Activated T-cell treated with anti-CD3 and anti-CD28 coated beads, Interleukin-2, amount 50 U/mL, for 1 hour (primary cell): ENCODE results near the gene SIGLEC9.

Experiments used
- DNase-seq: peaks from one replicate; pipeline ENCODE4 v3.0.0-alpha.2; 2020

Gene SIGLEC9

GRCh38 chr19:51124729-51125128 lies at the start of gene SIGLEC9:
Gene SIGLEC9, plus strand, starts transcription at chr19:51124906. Its CDS starts 69 bp downstream, at chr19:51124975.
- DNase-seq = no peak

DNA sequence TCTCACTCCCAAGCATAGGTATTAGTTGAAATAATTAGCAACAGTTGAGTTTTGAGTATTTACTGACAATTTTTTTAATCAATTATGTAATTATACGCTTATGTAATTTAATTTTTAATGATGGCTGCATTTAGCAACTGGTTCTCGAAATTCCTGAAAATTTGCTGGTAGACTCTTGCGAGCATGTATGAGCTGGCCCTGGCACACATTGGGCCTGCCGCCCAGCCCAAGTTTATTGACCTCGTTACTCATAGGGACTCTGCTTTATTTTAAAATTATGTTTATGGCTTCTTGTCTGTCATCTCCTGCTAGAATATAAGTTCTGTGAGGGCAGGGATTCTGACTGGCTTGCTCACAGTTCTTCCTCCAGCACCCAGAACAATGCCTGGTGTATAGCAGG lies 48.7 kb upstream of the SIGLEC9 start:
- no peak for DNase-seq

GRCh38 chr19:51076631-51077213 lies 48.0 kb upstream of the SIGLEC9 start:
- DNase-seq = no peak

- DNase-seq = no peak
Measured at GRCh38 chr19:51078104-51078503, 46.6 kb upstream of the SIGLEC9 start.

- no peak for DNase-seq
Measured at GRCh38 chr19:51078731-51079130, 46.0 kb upstream of the SIGLEC9 start.

GRCh38 chr19:51079481-51080110 lies 45.1 kb upstream of the SIGLEC9 start:
- DNase-seq = no peak

DNA sequence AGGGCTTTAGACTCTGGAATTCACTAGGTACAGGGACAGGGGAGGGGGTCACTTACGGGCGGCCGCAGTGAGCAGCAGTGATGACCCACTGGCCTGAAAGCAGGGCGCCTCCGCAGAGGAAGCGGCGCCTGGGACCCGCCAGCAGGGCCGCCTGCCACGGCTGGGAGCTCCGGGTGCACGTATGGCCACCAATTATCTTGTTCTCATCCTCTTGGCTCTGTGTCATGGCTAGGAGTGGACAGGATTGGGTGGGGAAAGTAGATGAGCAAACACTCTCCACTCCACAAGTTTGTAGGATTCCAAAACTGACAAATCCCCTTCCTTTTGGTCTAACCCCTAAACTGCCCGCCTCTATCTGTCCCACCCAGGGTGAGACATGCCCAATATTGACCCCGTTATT lies 43.2 kb upstream of the SIGLEC9 start:
- no peak for DNase-seq

DNA sequence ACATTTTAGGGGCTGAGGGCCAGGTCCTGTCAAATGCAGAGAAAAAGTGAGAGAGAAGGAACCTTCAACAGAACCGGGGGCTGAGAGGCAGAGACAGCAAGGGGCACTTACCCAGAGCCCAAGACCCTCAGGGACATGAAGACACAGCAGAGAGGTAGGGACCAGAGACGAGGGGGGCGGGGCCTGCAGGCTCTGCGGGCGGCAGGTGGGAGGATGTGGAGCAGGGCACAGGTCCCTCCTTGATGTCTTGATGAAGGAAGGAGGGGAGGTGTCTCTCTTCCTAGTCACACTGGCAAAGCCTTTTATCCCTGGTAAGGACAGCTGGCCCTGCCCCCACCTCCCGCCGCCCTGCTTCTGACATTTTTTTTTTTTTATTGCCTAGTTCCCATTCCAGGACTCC lies 42.1 kb upstream of the SIGLEC9 start, which contains the start of gene KLK14:
Gene KLK14 (minus strand): TSS at position 277 of the 400 bp plus-strand sequence. CDS start 273 bp downstream, at position 4.
- DNase-seq = no peak

GRCh38 chr19:51083181-51083580 lies 41.5 kb upstream of the SIGLEC9 start:
- DNase-seq = no peak

DNA sequence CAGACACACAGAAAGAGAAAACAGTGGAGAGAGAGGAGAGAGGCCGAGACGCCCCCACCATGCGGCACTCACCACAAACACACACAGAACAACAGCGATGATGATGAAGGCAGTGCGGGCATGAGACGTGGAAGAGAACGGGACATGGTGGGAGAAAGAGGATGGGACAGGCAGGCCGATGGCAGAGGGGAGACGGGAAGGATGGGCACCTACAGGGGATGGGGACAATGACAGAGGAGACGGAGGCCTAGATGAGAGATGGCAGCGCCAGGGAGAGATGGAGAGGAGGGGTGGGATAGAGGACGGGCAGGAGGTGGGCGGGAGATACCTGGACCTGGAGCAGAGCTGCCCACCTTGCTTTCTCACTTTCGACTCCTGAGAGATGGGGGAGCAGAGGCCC lies 40.9 kb upstream of the SIGLEC9 start:
- no peak for DNase-seq

- DNase-seq = no peak
Measured at GRCh38 chr19:51084505-51084904, 40.2 kb upstream of the SIGLEC9 start.

- no peak for DNase-seq
Measured at GRCh38 chr19:51086153-51086850, 38.4 kb upstream of the SIGLEC9 start.

DNA sequence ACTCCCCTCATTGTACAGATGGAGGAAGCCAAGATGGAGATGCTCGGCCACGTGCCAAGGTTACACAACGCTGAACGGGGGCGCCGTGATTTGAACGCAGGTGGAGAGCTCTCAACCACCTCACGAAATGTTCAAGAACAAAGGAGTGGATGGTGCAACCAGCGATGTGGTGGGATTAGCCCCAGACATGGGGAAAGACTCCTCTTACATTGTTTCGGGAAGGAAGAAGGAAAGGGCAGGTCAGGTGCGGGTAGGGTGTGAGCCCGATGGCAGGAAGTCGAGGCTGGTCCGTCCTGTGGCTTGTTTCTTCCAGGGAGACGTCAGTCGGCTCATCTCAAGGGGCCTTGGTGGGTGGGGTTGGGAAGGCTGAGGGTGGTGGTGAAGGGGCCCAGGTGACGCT lies 34.9 kb upstream of the SIGLEC9 start:
- DNase-seq = no peak

DNA sequence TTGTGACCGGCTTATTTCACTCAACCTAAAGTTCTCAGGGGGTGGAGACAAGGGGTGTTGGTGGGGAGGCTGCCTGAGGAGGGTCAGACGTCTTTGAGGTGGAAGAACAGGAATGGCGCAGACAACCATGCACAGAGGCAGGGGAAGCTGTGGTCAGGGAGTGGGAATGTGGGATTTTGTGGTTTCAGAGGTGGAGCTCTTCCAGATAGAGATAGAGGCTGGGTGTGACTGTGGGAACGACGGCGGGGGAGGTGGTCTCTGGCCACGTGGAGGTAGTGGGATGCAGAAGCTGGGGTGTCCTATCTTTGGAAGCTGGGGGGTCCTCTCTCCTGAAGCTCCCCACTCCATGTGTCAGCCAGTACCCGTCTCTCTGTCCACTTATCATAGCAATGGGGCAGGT lies 34.2 kb upstream of the SIGLEC9 start:
- DNase-seq = no peak

- DNase-seq = no peak
Measured at GRCh38 chr19:51091126-51091525, 33.6 kb upstream of the SIGLEC9 start.

DNA sequence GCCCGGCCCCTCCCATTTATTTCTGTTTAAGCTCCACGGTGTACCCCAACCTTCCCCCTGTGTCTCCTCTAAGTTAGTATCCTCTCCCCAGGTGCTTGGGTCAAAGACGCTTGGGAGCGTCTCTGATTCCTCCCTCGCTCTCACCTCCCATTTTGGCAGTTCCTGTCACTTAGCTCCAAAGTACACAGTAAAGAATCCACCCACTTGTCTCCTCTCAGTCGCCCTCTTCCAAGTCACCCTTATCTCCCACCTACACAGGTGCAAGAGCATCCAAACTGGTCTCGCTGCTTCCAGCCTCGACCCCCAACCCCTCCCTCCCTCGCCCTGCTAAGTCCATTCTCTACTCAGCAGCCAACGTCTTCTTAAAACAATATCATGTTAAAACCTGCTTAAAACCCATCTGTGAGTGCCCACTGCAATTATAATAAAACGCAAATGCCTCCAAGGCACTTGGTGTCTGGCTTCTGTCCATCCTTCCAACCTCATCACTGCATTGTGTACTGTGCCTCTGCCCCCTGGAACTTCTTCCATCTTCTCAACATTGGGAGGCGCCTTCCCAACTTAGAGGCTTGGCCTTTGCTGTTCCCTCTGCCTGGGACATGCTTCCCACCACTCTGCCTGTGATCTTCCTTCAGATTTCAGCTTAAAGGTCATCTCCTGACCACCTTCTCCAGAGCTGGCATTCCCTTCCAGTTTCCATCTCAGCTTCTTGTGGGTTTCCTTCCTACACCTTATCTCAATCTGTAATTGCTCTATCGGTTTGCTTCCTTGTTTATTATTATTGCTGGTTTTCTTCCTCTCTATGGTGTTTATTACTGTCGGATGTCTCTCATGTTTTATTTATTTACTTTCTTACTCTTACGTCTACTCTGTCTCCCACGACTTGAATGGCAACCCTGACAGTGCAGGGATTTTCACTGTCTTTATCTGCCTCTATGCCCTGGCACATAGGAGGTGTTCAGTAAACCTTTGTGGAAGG lies 32.5 kb upstream of the SIGLEC9 start:
- DNase-seq = no peak

DNA sequence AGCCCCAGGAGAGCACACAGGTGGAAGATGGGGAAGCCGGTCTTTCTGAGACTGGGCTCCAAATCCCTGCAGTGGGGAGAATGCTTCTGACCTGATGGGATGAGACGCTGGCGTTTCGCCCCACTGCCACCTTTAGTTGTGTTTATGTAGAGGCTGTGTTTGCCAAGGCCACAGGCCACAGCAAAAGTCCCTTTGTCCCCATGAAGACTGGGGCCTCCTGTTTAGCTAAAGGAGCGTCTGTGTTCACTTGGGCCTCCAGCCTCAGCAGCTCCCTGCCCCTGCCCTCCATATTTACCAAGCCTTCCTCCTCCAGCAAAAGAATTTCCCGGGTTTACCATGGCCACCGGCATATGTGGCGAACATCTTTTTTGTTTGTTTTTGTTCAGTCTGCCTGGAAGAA lies 31.6 kb upstream of the SIGLEC9 start:
- DNase-seq = no peak

DNA sequence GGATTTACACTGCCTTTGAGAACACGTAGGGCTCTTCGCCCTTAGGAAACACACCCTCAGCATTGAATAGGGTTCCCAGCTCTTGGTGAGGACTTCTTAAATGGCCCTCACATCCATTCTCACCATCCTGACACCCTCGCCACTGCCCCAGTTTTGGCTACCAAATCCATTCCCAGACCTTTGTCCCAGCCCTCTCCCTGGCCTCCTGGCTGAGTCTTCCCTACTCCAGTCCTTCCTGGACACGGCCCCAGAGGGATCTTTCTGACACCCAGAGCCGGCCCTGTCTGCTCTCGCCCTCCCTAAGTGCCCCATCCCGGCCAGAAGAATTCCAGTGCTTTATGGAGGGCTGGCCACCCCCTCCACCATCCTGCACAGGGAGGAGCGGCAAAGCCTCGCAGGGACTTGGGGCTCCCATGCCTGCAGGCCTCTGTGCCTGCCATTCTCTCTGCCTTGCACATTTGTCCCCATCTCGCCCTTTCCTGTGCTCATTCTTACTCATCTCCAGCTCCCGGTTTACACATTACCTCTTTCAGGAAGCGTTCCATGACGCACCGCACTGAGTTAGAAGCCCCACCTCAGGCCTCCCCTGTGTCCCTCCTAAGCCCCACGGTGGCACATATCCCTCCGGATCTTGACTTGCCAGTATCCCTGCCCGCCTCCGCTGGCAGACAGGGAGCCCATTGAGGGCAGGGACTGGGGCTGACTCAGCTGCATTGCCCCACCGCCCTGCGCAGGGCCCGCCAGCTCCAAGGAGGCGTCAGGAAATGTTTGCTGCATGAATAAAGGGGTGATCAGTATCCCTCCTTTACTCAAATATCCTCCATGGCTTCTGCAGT lies 31.0 kb upstream of the SIGLEC9 start:
- DNase-seq = no peak

GRCh38 chr19:51094696-51095279 lies 29.9 kb upstream of the SIGLEC9 start:
- peak; percentile 35 for DNase-seq

GRCh38 chr19:51096473-51097165 lies 28.1 kb upstream of the SIGLEC9 start:
- no peak for DNase-seq

GRCh38 chr19:51097166-51097738 lies 27.5 kb upstream of the SIGLEC9 start:
- peak; percentile 71 for DNase-seq
